ENCODE measurements around the gene BEST3.

DNA sequence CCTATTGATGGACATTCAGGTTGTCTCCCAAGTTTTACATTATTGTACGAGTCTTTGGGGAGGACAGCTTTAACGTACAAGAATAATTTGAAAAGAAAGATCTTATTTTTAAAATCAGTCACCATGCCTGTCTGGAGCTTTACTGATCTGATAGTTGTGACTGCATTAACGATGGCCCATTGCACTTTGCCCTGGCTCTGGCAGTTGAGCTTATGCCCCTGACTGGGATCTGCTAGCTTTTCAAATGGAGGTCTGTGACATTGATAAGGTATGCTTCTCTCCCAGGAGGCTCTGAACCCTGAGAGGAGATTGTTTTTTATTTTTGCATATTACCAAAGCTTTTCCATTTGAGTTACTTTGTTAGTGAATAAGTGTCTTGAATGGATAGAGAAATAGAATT lies 21.6 kb upstream of the BEST3 start:
- TF ChIP-seq, protein P1, sequence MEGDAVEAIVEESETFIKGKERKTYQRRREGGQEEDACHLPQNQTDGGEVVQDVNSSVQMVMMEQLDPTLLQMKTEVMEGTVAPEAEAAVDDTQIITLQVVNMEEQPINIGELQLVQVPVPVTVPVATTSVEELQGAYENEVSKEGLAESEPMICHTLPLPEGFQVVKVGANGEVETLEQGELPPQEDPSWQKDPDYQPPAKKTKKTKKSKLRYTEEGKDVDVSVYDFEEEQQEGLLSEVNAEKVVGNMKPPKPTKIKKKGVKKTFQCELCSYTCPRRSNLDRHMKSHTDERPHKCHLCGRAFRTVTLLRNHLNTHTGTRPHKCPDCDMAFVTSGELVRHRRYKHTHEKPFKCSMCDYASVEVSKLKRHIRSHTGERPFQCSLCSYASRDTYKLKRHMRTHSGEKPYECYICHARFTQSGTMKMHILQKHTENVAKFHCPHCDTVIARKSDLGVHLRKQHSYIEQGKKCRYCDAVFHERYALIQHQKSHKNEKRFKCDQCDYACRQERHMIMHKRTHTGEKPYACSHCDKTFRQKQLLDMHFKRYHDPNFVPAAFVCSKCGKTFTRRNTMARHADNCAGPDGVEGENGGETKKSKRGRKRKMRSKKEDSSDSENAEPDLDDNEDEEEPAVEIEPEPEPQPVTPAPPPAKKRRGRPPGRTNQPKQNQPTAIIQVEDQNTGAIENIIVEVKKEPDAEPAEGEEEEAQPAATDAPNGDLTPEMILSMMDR (IDR thresholded peaks at IDR 0.05): no peak
- TF ChIP-seq POLR2A (IDR thresholded peaks at IDR 0.05): no peak

Measured in esophagus squamous epithelium (tissue), 4 donors.